H4 (cell line): ENCODE data around the gene POU3F1. TPM values are rescaled to one million over a fixed set of nuclear protein-coding genes. Genes with fewer than 3 reads are reported as not detected.

Experiments
- DNase-seq: peaks from one replicate; pipeline ENCODE4 v3.0.0-alpha.2; 2015; ENCODE audit warnings: low spot score
- total RNA-seq: library from RNA; depleted of rRNA; stranded (reverse); fragments of >200 nt; shearing (Covaris generic); gene quantifications from 2 replicates; pipeline ENCODE4 v1.2.3, GENCODE V29; 2014; rRNA removed

The POU3F1 gene
- total RNA-seq: not detected in 2 replicates

GRCh38 chr1:38046333-38046883, at the start of gene POU3F1:
Gene POU3F1 (minus strand): TSS chr1:38046793. CDS start chr1:38046743, 50 bp downstream.
- no peak for DNase-seq

GRCh38 chr1:38095454-38095931, 48.9 kb upstream of the POU3F1 start:
- DNase-seq: no peak

GRCh38 chr1:38094711-38095290, 48.2 kb upstream of the POU3F1 start:
- no peak for DNase-seq

GRCh38 chr1:38093569-38094520, 47.3 kb upstream of the POU3F1 start:
- no peak for DNase-seq

GRCh38 chr1:38092256-38092655, 45.7 kb upstream of the POU3F1 start:
- DNase-seq: no peak

- DNase-seq: no peak
Measured at GRCh38 chr1:38090796-38091195, 44.2 kb upstream of the POU3F1 start.

- no peak for DNase-seq
Measured at GRCh38 chr1:38089712-38090360, 43.2 kb upstream of the POU3F1 start.

GRCh38 chr1:38088791-38089190, 42.2 kb upstream of the POU3F1 start:
- DNase-seq: no peak

- no peak for DNase-seq
Measured at GRCh38 chr1:38088366-38088765, 41.8 kb upstream of the POU3F1 start.

GRCh38 chr1:38087676-38088075, 41.1 kb upstream of the POU3F1 start:
- no peak for DNase-seq

- DNase-seq: no peak
Measured at GRCh38 chr1:38085666-38086330, 39.2 kb upstream of the POU3F1 start.

GRCh38 chr1:38084700-38085099, 38.1 kb upstream of the POU3F1 start:
- DNase-seq: no peak

- DNase-seq: no peak
Measured at GRCh38 chr1:38084113-38084512, 37.5 kb upstream of the POU3F1 start.

- DNase-seq: no peak
Measured at GRCh38 chr1:38083541-38083940, 36.9 kb upstream of the POU3F1 start.

GRCh38 chr1:38082769-38083263, 36.2 kb upstream of the POU3F1 start:
- DNase-seq: no peak

GRCh38 chr1:38079019-38079418, 32.4 kb upstream of the POU3F1 start:
- DNase-seq: no peak

- DNase-seq: no peak
Measured at GRCh38 chr1:38077523-38078147, 31.0 kb upstream of the POU3F1 start.

- DNase-seq: no peak
Measured at GRCh38 chr1:38076455-38076854, 29.9 kb upstream of the POU3F1 start.

GRCh38 chr1:38076038-38076437, 29.4 kb upstream of the POU3F1 start:
- no peak for DNase-seq

GRCh38 chr1:38075191-38075590, 28.6 kb upstream of the POU3F1 start:
- no peak for DNase-seq

- DNase-seq: no peak
Measured at GRCh38 chr1:38074302-38074677, 27.7 kb upstream of the POU3F1 start.
